Cardiac fibroblast (primary cell): ENCODE data around the gene DPH1.

Experiments used
- DNase-seq, 2 donors: peaks; one replicate each; pipeline versions ENCODE4 v3.0.0 to v3.0.0-alpha.2; 2010; ENCODE audit warnings: low read depth in 2 of 2
- H3K4me3 ChIP-seq, 2 donors: replicated peaks in 1 of 2; 1 replicate in 1 of 2; 2 replicates in 1 of 2; pipeline ENCODE4 v1.5.1; 2011; ENCODE audit warnings: low read depth in 2 of 2, low read length in 2 of 2, mild to moderate bottlenecking in 2 of 2, moderate library complexity in 1 of 2
- CTCF ChIP-seq: IDR thresholded peaks from one replicate; pipeline ENCODE4 v1.5.1; 2011; ENCODE audit warnings: low read depth, mild to moderate bottlenecking, low read length, inconsistent platforms

DPH1 gene

GRCh38 chr17:2055292-2056205 is 25.6 kb downstream of the DPH1 start:
- DNase-seq, result peak; percentile 64 to 69
- TF ChIP-seq CTCF, result no peak
- H3K4me3 ChIP-seq, result peak overlapping the region; percentile 49 to 69

- DNase-seq, result peak; percentile 72 to 74
- TF ChIP-seq CTCF, result no peak
- H3K4me3 ChIP-seq, result peak overlapping the region; percentile 49 to 69
These were observed 26.5 kb downstream of the DPH1 start for GRCh38 chr17:2056206-2057174.

- peak; percentile 50 to 57 for DNase-seq
- no peak for TF ChIP-seq CTCF
- H3K4me3 ChIP-seq, result peak overlapping the region in 1 of 2 donors; percentile 69
These were observed 27.3 kb downstream of the DPH1 start for GRCh38 chr17:2057175-2057759.

- peak overlapping the region; percentile 30 to 69 for H3K4me3 ChIP-seq
- TF ChIP-seq CTCF, result no peak
- peak; percentile 46 to 70 for DNase-seq
These were observed 28.0 kb downstream of the DPH1 start for GRCh38 chr17:2057760-2058585.

GRCh38 chr17:2058586-2059546 is 28.9 kb downstream of the DPH1 start:
- peak overlapping the region; percentile 15 to 69 for H3K4me3 ChIP-seq
- peak; percentile 89 to 90 for DNase-seq
- TF ChIP-seq CTCF, result peak; percentile 75
